Measurements from ENCODE around the gene ZNF723.
"Not testable (repeated sequence)": the region's sequence is repeated elsewhere in the genome, so short reads cannot be mapped to it uniquely, and the experiment has no call there.

The ZNF723 gene

GRCh38 chr19:22832031-22832762 lies at the start of gene ZNF723:
TSS of gene ZNF723 (plus strand) at chr19:22832291. CDS start at chr19:22832380, 89 bp downstream.
- no peak for DNase-seq

GRCh38 chr19:22783651-22784410 lies 48.3 kb upstream of the ZNF723 start, which contains the start of gene ZNF99:
TSS of gene ZNF99 (minus strand) at chr19:22784151. CDS start at chr19:22784016, 135 bp downstream.
- peak in 1 of 2 donors; percentile 28 for DNase-seq

GRCh38 chr19:22792863-22793262 lies 39.2 kb upstream of the ZNF723 start:
- not testable (repeated sequence) for DNase-seq

GRCh38 chr19:22797040-22797439 lies 35.1 kb upstream of the ZNF723 start:
- DNase-seq = no peak

GRCh38 chr19:22806418-22806817 lies 25.7 kb upstream of the ZNF723 start:
- no peak for DNase-seq

- DNase-seq = no peak
Observed at GRCh38 chr19:22807061-22807835, 24.8 kb upstream of the ZNF723 start.

- DNase-seq = no peak
Observed at GRCh38 chr19:22814124-22814523, 18.0 kb upstream of the ZNF723 start.

GRCh38 chr19:22831211-22831610 lies 880 bp upstream of the ZNF723 start:
- DNase-seq = no peak

GRCh38 chr19:22857713-22858320 lies 25.7 kb downstream of the ZNF723 start:
- not testable (repeated sequence) for DNase-seq

GRCh38 chr19:22882797-22883196 lies 50.7 kb downstream of the ZNF723 start:
- peak in 1 of 2 donors; percentile 13 for DNase-seq

GRCh38 chr19:22893855-22894270 lies 61.8 kb downstream of the ZNF723 start:
- DNase-seq = no peak

- DNase-seq = no peak
Observed at GRCh38 chr19:22901431-22902130, 69.5 kb downstream of the ZNF723 start.

All from CD4-positive, alpha-beta T cell treated with Interferon alpha-2 for 1 hour (primary cell).